WTC11 (cell line): ENCODE measurements around the gene TMEM156. TPM values are rescaled to one million over a fixed set of nuclear protein-coding genes. Genes with fewer than 3 reads are reported as not detected.

ENCODE experiments used
- ATAC-seq: fragments of 200-7000 bp; cut with Tn5 transposase; 2 replicates; pipeline ENCODE4 v1.10.0; 2021; ENCODE audit warnings: mild to moderate bottlenecking, moderate library complexity
- CTCF ChIA-PET: fragments of 300-600 bp; sonication (Branson Sonifier 250); formaldehyde crosslinking; loops from one replicate; lab custom pipeline; 2021; ENCODE audit warnings: antibody characterized with exemption; lab: Charles Lee
- POLR2A ChIA-PET: fragments of 350-600 bp; sonication (Branson Sonifier 250); formaldehyde crosslinking; loops from one replicate; lab custom pipeline; 2021; ENCODE audit warnings: antibody characterized with exemption; lab: Charles Lee
- DNase-seq: peaks from one replicate; pipeline ENCODE4 v3.0.0; 2021; ENCODE audit warnings: low spot score
- H3K27ac Mint-ChIP-seq: 2 replicates; pipeline ENCODE4 v1.8.0; 2021; ENCODE audit warnings: mixed read lengths
- H3K27me3 Mint-ChIP-seq: 2 replicates; pipeline ENCODE4 v1.8.0; 2021; ENCODE audit warnings: low read depth, mild to moderate bottlenecking, moderate library complexity, mixed read lengths
- H3K36me3 Mint-ChIP-seq: 2 replicates; pipeline ENCODE4 v1.8.0; 2021; ENCODE audit warnings: mixed read lengths
- H3K4me1 Mint-ChIP-seq: 2 replicates; pipeline ENCODE4 v1.8.0; 2022; ENCODE audit warnings: mixed read lengths
- H3K4me3 Mint-ChIP-seq: 2 replicates; pipeline ENCODE4 v1.8.0; 2021; ENCODE audit warnings: mild to moderate bottlenecking, moderate library complexity, mixed read lengths
- H3K9me3 Mint-ChIP-seq: 2 replicates; pipeline ENCODE4 v1.8.0; 2021; ENCODE audit warnings: mixed read lengths
- ATF6 ChIP-seq: sonication (generic); formaldehyde crosslinking; IDR thresholded peaks from 2 replicates; pipeline ENCODE4 v1.8.1; 2023; ENCODE audit warnings: mild to moderate bottlenecking, missing genetic modification reagents
- CTCF ChIP-seq: fragments of 200-600 bp; IDR thresholded peaks from 2 replicates; pipeline ENCODE4 v1.8.0; 2022; ENCODE audit warnings: antibody characterized with exemption
- E2F1 ChIP-seq: sonication (generic); formaldehyde crosslinking; IDR thresholded peaks from 2 replicates; pipeline ENCODE4 v1.8.0; 2022; ENCODE audit warnings: mild to moderate bottlenecking, missing genetic modification reagents
- E2F4 ChIP-seq: sonication (generic); formaldehyde crosslinking; IDR thresholded peaks from 2 replicates; pipeline ENCODE4 v1.8.1; 2022; ENCODE audit warnings: low read depth, mild to moderate bottlenecking, moderate library complexity, missing genetic modification reagents, borderline replicate concordance
- EMX1 ChIP-seq: fragments of 250-450 bp; sonication (Bioruptor Pico); IDR thresholded peaks from 2 replicates; pipeline ENCODE4 v1.8.0; 2021; ENCODE audit warnings: mild to moderate bottlenecking
- FOXP1 ChIP-seq: sonication (generic); formaldehyde crosslinking; IDR thresholded peaks from 2 replicates; pipeline ENCODE4 v1.8.0; 2022; ENCODE audit warnings: missing genetic modification reagents, mild to moderate bottlenecking, moderate library complexity, borderline replicate concordance
- GRHL2 ChIP-seq: fragments of 250-450 bp; sonication (Bioruptor Pico); IDR thresholded peaks from 2 replicates; pipeline ENCODE4 v1.8.0; 2022; ENCODE audit warnings: mild to moderate bottlenecking, moderate library complexity; ENCODE audit not compliant: insufficient replicate concordance, severe bottlenecking
- IRF2 ChIP-seq: sonication (generic); formaldehyde crosslinking; IDR thresholded peaks from 2 replicates; pipeline ENCODE4 v1.8.0; 2022; ENCODE audit warnings: low read depth, missing genetic modification reagents, borderline replicate concordance
- JAZF1 ChIP-seq: fragments of 250-450 bp; sonication (Bioruptor Pico); IDR thresholded peaks from 2 replicates; pipeline ENCODE4 v1.9.0; 2021; ENCODE audit warnings: moderate library complexity, mild to moderate bottlenecking, inconsistent platforms
- MLX ChIP-seq: sonication (generic); formaldehyde crosslinking; IDR thresholded peaks from 2 replicates; pipeline ENCODE4 v1.8.1; 2023; ENCODE audit warnings: mild to moderate bottlenecking, missing genetic modification reagents, moderate library complexity
- NFE2L1 ChIP-seq: sonication (generic); formaldehyde crosslinking; IDR thresholded peaks from 2 replicates; pipeline ENCODE4 v1.8.1; 2023; ENCODE audit warnings: missing genetic modification reagents
- NR1H2 ChIP-seq: sonication (generic); formaldehyde crosslinking; IDR thresholded peaks from 2 replicates; pipeline ENCODE4 v1.9.0; 2021; ENCODE audit warnings: mild to moderate bottlenecking, moderate library complexity, missing genetic modification reagents
- NR2C2 ChIP-seq: sonication (generic); formaldehyde crosslinking; IDR thresholded peaks from 2 replicates; pipeline ENCODE4 v1.8.0; 2022; ENCODE audit warnings: mild to moderate bottlenecking, missing genetic modification reagents
- SMAD3 ChIP-seq: sonication (generic); formaldehyde crosslinking; IDR thresholded peaks from 2 replicates; pipeline ENCODE4 v1.8.0; 2022; ENCODE audit warnings: missing genetic modification reagents, mild to moderate bottlenecking, borderline replicate concordance
- TCF7 ChIP-seq: sonication (generic); formaldehyde crosslinking; IDR thresholded peaks from 2 replicates; pipeline ENCODE4 v1.8.0; 2022; ENCODE audit warnings: mild to moderate bottlenecking, low read depth, missing genetic modification reagents, moderate library complexity
- TEAD1 ChIP-seq: sonication (generic); formaldehyde crosslinking; IDR thresholded peaks from 2 replicates; pipeline ENCODE4 v1.8.0; 2022; ENCODE audit warnings: mild to moderate bottlenecking, missing genetic modification reagents
- ZMAT4 ChIP-seq: fragments of 250-450 bp; sonication (Bioruptor Pico); IDR thresholded peaks from 2 replicates; pipeline ENCODE4 v1.9.0; 2021; ENCODE audit warnings: mild to moderate bottlenecking
- ZNF121 ChIP-seq: sonication (generic); formaldehyde crosslinking; IDR thresholded peaks from 2 replicates; pipeline ENCODE4 v1.8.0; 2023; ENCODE audit warnings: missing genetic modification reagents
- ZNF425 ChIP-seq: fragments of 250-450 bp; sonication (Bioruptor Pico); conservative IDR thresholded peaks from 2 replicates; pipeline ENCODE4 v1.9.0; 2021; ENCODE audit warnings: mild to moderate bottlenecking
- total RNA-seq: library from RNA; stranded (reverse); gene quantifications from 3 replicates; pipeline ENCODE4 v1.2.3, GENCODE V29; 2021

Gene TMEM156
- total RNA-seq, 1 experiment from 2014 or later: 0.24 TPM

GRCh38 chr4:39078829-39079228 is 46.6 kb upstream of the TMEM156 start:
- Mint-ChIP-seq H3K27me3 (no peaks in the 10 kb centered on the region), H3K36me3 (0 out of 2 replicates have a peak, but pooled peaks cover 3% of the 10 kb centered on the region), H3K27ac (no peak overlapping the region), H3K4me3 (no peak overlapping the region), H3K4me1 (peaks cover 4% of the 10 kb centered on the region; the same call in 1 of the 2 replicates), H3K9me3 (no peaks in the 10 kb centered on the region)
- TF ChIP-seq ZMAT4 (CRISPR knock-in tag): no peak
- no peak for TF ChIP-seq NFE2L1
- no peak for TF ChIP-seq ZNF121 (CRISPR knock-in tag)
- no peak for TF ChIP-seq E2F1 (CRISPR knock-in tag)
- no peak for TF ChIP-seq TEAD1 (CRISPR knock-in tag)
- no peak for TF ChIP-seq MLX
- TF ChIP-seq GRHL2: no peak
- no peak for TF ChIP-seq ZNF425 (CRISPR knock-in tag)
- no peak for TF ChIP-seq IRF2 (CRISPR knock-in tag)
- no peak for TF ChIP-seq E2F4 (CRISPR knock-in tag)
- TF ChIP-seq JAZF1 (CRISPR knock-in tag): no peak
- no peak for TF ChIP-seq FOXP1
- TF ChIP-seq EMX1 (CRISPR knock-in tag): no peak
- no peak for TF ChIP-seq CTCF
- TF ChIP-seq SMAD3 (CRISPR knock-in tag): no peak
- no peak for TF ChIP-seq ATF6 (CRISPR knock-in tag)
- no peak for TF ChIP-seq TCF7
- no peak for TF ChIP-seq NR1H2 (CRISPR knock-in tag)
- TF ChIP-seq NR2C2: no peak
- ChIA-PET POLR2A (no interaction called here), CTCF (no interaction called here)
- ATAC-seq (no peak), DNase-seq (no peak)
